HepG2 (cell line): ENCODE measurements around the gene EFS. TPM values are rescaled to one million over a fixed set of nuclear protein-coding genes. Genes with fewer than 3 reads are reported as not detected.
A peak's percentile ranks its signal among the peaks of the same experiment; 100 is the strongest.

Source experiments
- CHCHD3 ChIP-seq: sonication (generic); formaldehyde crosslinking; IDR thresholded peaks from 2 replicates; pipeline ENCODE4 v1.8.0; 2022; ENCODE audit warnings: mild to moderate bottlenecking, missing genetic modification reagents, moderate library complexity
- FOXP1 ChIP-seq, 2 experiments: fragments of 450-650 bp in 1 of 2; IDR thresholded peaks; 2 replicates each; pipeline ENCODE4 v1.6.1; 2017 to 2018; ENCODE audit warnings: antibody characterized with exemption in 1 of 2
- ISL2 ChIP-seq: sonication (generic); formaldehyde crosslinking; IDR thresholded peaks from 2 replicates; pipeline ENCODE4 v1.5.0; 2020; ENCODE audit warnings: missing genetic modification reagents
- KLF6 ChIP-seq: IDR thresholded peaks from 2 replicates; pipeline ENCODE4 v1.8.0; 2016; ENCODE audit warnings: missing biosample characterization, missing genetic modification reagents
- MAFK ChIP-seq, 2 experiments: IDR thresholded peaks in 1 of 2; conservative IDR thresholded peaks in 1 of 2; 2 replicates each; pipeline ENCODE4 v1.6.1; 2011; ENCODE audit warnings: improper control_type of control experiment in 2 of 2, low read length in 2 of 2
- MZF1 ChIP-seq: sonication (generic); formaldehyde crosslinking; IDR thresholded peaks from 2 replicates; pipeline ENCODE4 v1.8.1; 2023; ENCODE audit warnings: mild to moderate bottlenecking, missing genetic modification reagents, borderline replicate concordance
- NR2F6 ChIP-seq, 2 experiments: IDR thresholded peaks; 2 replicates each; pipeline ENCODE4 v1.6.1; 2016; ENCODE audit warnings: antibody characterized with exemption in 1 of 2, mild to moderate bottlenecking in 1 of 2
- RARA ChIP-seq: IDR thresholded peaks from 2 replicates; pipeline ENCODE4 v1.6.1; 2016; ENCODE audit warnings: missing genetic modification reagents, missing compliant biosample characterization
- REL ChIP-seq: sonication (generic); formaldehyde crosslinking; conservative IDR thresholded peaks from 2 replicates; pipeline ENCODE4 v1.8.0; 2022; ENCODE audit warnings: mild to moderate bottlenecking, missing genetic modification reagents, moderate library complexity
- THAP11 ChIP-seq: IDR thresholded peaks from 2 replicates; pipeline ENCODE4 v1.6.1; 2016; ENCODE audit warnings: missing biosample characterization, missing genetic modification reagents
- ZNF331 ChIP-seq: sonication (generic); formaldehyde crosslinking; IDR thresholded peaks from 2 replicates; pipeline ENCODE4 v1.4.0; 2020; ENCODE audit warnings: missing genetic modification reagents
- ZNF34 ChIP-seq: sonication (generic); formaldehyde crosslinking; IDR thresholded peaks from 2 replicates; pipeline ENCODE4 v1.4.0; 2020; ENCODE audit warnings: mild to moderate bottlenecking, missing genetic modification reagents, borderline replicate concordance
- ZNF619 ChIP-seq: sonication (generic); formaldehyde crosslinking; IDR thresholded peaks from 2 replicates; pipeline ENCODE4 v1.4.0; 2020; ENCODE audit warnings: mild to moderate bottlenecking, missing genetic modification reagents
- polyA plus RNA-seq, 8 experiments: library from polyadenylated mRNA; depleted of rRNA in 3 of 8; stranded (reverse) in 7 of 8; unstranded in 1 of 8; fragments of >200 nt; fragmentation: Illumina TruSeq in 4 of 8; extraction: Trizol in 4 of 8; gene quantifications; 2 replicates each; pipeline versions ENCODE4 v1.2.1 to v1.2.3, GENCODE V29; 2011 to 2016; ENCODE audit warnings: low read depth in 4 of 8, missing spikeins in 1 of 8, mixed read lengths in 1 of 8; ENCODE audit not compliant: insufficient read depth in 1 of 8
- total RNA-seq, 5 experiments: library from RNA; depleted of rRNA; stranded (reverse); fragments of >200 nt; fragmentation: Illumina TruSeq; extraction: Trizol; gene quantifications; 2 replicates each; pipeline ENCODE4 v1.2.3, GENCODE V29; 2016; ENCODE audit warnings: low read depth in 1 of 5
- TF ChIP-seq, protein P1 (sequence below): sonication (generic); formaldehyde crosslinking; IDR thresholded peaks from 2 replicates; pipeline ENCODE4 v1.8.1; 2023; ENCODE audit warnings: mild to moderate bottlenecking, inconsistent platforms, moderate library complexity, missing genetic modification reagents, borderline replicate concordance
- TF ChIP-seq, protein P2 (sequence below): sonication (generic); formaldehyde crosslinking; IDR thresholded peaks from 2 replicates; pipeline ENCODE4 v1.4.0; 2020; ENCODE audit warnings: missing genetic modification reagents
- TF ChIP-seq, protein P3 (sequence below): sonication (generic); formaldehyde crosslinking; IDR thresholded peaks from 2 replicates; pipeline ENCODE4 v1.9.0; 2021; ENCODE audit warnings: missing genetic modification reagents, borderline replicate concordance
- TF ChIP-seq, protein P4 (sequence below), 2 experiments: sonication (generic) in 1 of 2; formaldehyde crosslinking in 1 of 2; IDR thresholded peaks; 2 replicates each; pipeline versions ENCODE4 v1.5.1 to v1.6.1; 2011 to 2020; ENCODE audit warnings: borderline replicate concordance in 1 of 2, low read depth in 1 of 2, low read length in 1 of 2, mild to moderate bottlenecking in 1 of 2, missing genetic modification reagents in 1 of 2, moderate library complexity in 1 of 2

The EFS gene
- total and polyA plus RNA-seq, 2 of the 13 experiments (the other 11 are each of a cell fraction or from before 2014, with no cell fraction given), result not detected

DNA sequence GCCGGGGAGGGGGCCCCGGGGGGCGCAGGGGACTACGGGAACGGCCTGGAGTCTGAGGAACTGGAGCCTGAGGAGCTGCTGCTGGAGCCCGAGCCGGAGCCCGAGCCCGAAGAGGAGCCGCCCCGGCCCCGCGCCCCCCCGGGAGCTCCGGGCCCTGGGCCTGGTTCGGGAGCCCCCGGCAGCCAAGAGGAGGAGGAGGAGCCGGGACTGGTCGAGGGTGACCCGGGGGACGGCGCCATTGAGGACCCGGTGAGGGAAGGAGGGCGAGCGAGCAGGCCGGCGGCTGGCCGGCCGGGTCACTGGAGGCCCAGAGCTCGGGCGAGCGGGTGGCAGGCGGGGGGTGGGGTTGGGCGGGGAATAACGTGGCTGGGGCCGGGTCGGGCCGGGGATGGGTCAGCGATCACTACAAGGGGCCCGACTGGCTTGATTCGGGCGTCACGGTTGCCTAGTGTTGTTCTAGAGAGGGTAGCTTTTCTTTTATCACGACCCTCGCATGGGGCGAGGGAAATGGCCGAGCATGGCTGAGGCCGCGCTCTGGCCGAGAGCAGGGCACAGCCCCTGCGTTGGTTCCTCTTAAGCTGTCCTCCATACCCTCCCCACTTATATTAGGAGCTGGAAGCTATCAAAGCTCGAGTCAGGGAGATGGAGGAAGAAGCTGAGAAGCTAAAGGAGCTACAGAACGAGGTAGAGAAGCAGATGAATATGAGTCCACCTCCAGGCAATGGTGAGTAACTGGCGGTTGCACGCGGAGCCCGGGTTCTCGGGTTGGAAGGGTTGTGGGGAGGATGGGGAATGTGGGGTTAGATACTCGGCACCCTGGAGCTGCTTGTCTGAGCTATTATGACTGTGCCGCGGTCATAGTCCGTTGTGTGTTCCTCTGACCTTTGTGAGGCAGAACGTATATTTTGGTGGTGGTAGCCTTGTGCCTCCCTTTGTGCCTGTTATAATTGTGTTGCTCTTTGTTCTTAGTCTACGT, 43.1 kb downstream of the EFS start (continued):
- TF ChIP-seq, protein P1, sequence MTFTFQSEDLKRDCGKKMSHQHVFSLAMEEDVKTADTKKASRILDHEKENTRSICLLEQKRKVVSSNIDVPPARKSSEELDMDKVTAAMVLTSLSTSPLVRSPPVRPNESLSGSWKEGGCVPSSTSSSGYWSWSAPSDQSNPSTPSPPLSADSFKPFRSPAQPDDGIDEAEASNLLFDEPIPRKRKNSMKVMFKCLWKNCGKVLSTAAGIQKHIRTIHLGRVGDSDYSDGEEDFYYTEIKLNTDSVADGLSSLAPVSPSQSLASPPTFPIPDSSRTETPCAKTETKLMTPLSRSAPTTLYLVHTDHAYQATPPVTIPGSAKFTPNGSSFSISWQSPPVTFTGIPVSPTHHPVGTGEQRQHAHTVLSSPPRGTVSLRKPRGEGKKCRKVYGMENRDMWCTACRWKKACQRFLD (CRISPR knock-in tag), result peak; percentile 53; the same call in 1 of the 2 replicates
- TF ChIP-seq ZNF34 (no peak; the same call in none of the 2 replicates), NR2F6 (IDR thresholded peaks at IDR 0.05) (peak; percentile 67), NR2F6 (CRISPR knock-in tag; IDR thresholded peaks at IDR 0.05) (peak; percentile 54; the same call in 1 of the 2 replicates), REL (CRISPR knock-in tag) (no peak; the same call in 1 of the 2 replicates), THAP11 (CRISPR knock-in tag) (no peak), CHCHD3 (CRISPR knock-in tag) (no peak), ISL2 (CRISPR knock-in tag) (peak; percentile 77), ZNF331 (no peak), MZF1 (CRISPR knock-in tag) (0 out of 2 replicates have a peak, but pooled peaks have one; percentile 44), MAFK (conservative IDR thresholded peaks at IDR 0.05 in 1 of 2, IDR thresholded peaks at IDR 0.05 in 1 of 2; ENCODE audit: low read length in 2 of 2) (no peak), FOXP1 (IDR thresholded peaks at IDR 0.05) (no peak), FOXP1 (CRISPR knock-in tag; IDR thresholded peaks at IDR 0.05) (no peak), ZNF619 (peak; percentile 94), RARA (peak; percentile 50; the same call in 1 of the 2 replicates), KLF6 (CRISPR knock-in tag) (0 out of 2 replicates have a peak, but pooled peaks have one; percentile 64)
- TF ChIP-seq, protein P2, sequence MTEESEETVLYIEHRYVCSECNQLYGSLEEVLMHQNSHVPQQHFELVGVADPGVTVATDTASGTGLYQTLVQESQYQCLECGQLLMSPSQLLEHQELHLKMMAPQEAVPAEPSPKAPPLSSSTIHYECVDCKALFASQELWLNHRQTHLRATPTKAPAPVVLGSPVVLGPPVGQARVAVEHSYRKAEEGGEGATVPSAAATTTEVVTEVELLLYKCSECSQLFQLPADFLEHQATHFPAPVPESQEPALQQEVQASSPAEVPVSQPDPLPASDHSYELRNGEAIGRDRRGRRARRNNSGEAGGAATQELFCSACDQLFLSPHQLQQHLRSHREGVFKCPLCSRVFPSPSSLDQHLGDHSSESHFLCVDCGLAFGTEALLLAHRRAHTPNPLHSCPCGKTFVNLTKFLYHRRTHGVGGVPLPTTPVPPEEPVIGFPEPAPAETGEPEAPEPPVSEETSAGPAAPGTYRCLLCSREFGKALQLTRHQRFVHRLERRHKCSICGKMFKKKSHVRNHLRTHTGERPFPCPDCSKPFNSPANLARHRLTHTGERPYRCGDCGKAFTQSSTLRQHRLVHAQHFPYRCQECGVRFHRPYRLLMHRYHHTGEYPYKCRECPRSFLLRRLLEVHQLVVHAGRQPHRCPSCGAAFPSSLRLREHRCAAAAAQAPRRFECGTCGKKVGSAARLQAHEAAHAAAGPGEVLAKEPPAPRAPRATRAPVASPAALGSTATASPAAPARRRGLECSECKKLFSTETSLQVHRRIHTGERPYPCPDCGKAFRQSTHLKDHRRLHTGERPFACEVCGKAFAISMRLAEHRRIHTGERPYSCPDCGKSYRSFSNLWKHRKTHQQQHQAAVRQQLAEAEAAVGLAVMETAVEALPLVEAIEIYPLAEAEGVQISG, result peak; percentile 76; the same call in 1 of the 2 replicates
- TF ChIP-seq, protein P3, sequence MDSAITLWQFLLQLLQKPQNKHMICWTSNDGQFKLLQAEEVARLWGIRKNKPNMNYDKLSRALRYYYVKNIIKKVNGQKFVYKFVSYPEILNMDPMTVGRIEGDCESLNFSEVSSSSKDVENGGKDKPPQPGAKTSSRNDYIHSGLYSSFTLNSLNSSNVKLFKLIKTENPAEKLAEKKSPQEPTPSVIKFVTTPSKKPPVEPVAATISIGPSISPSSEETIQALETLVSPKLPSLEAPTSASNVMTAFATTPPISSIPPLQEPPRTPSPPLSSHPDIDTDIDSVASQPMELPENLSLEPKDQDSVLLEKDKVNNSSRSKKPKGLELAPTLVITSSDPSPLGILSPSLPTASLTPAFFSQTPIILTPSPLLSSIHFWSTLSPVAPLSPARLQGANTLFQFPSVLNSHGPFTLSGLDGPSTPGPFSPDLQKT (CRISPR knock-in tag), result no peak
- TF ChIP-seq, protein P4, sequence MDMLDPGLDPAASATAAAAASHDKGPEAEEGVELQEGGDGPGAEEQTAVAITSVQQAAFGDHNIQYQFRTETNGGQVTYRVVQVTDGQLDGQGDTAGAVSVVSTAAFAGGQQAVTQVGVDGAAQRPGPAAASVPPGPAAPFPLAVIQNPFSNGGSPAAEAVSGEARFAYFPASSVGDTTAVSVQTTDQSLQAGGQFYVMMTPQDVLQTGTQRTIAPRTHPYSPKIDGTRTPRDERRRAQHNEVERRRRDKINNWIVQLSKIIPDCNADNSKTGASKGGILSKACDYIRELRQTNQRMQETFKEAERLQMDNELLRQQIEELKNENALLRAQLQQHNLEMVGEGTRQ (IDR thresholded peaks at IDR 0.05; ENCODE audit: low read depth, low read length), result no peak
- TF ChIP-seq, protein P4 (CRISPR knock-in tag; IDR thresholded peaks at IDR 0.05; ENCODE audit: borderline replicate concordance), result no peak
- TF ChIP-seq, all 625 proteins: peak for 298
